HG03095 (cell line): ENCODE data around the gene SPTBN1.
A peak's percentile ranks its signal among the peaks of the same experiment; 100 is the strongest.
"Not testable (repeated sequence)": the region's sequence is repeated elsewhere in the genome, so short reads cannot be mapped to it uniquely, and the experiment has no call there.

ENCODE experiments used
- ATAC-seq: cut with Tn5 transposase; IDR thresholded peaks from one replicate; pipeline ENCODE4 v1.9.1; 2021; ENCODE audit warnings: moderate library complexity; ENCODE audit not compliant: unreplicated experiment

The SPTBN1 gene

GRCh38 chr2:54524226-54524991 is 68.3 kb downstream of the SPTBN1 start:
- ATAC-seq, result peak; percentile 72

- ATAC-seq, result no peak
Measured at GRCh38 chr2:54525321-54525720, 69.2 kb downstream of the SPTBN1 start.

DNA sequence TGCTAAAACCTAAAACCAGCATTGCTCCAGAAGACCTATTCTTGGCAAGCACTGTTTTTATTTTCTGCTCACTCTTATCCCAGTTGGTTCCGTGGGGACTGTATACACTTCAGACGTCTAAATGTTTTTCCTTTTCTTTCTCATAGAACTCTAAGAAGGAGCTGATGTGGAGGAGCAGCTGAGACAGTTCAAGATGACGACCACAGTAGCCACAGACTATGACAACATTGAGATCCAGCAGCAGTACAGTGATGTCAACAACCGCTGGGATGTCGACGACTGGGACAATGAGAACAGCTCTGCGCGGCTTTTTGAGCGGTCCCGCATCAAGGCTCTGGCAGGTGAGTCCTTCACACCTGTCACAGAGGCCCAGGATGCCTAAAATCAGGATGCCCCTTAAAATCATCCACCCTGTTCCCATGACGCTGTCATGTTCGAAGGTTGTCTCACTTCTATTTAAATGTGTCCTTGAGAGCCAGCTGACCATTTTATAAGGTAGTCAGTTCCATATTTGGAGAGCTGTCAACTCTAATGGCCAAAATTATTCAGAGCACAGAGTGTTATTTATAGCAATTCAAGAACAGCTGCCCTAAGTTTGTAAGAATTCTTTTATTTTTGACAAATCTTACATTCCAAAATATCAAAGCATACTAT is 70.2 kb downstream of the SPTBN1 start:
- no peak for ATAC-seq

- no peak for ATAC-seq
Measured at GRCh38 chr2:54528311-54528955, 72.3 kb downstream of the SPTBN1 start.

DNA sequence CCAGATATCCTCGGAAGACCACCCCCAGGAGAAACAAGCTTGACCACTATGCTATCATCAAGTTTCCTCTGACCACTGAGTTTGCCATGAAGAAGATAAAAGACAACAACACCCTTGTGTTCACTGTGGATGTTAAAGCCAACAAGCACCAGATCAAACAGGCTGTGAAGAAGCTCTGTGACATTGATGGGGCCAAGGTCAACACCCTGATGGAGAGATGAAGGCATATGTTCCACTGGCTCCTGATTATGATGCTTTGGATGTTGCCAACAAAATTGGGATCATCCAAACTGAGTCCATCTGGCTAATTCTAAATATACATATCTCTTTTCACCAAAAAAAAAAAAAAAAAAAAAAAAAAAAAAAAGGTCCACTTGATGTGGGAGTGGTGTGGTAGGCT is 73.4 kb downstream of the SPTBN1 start:
- ATAC-seq, result not testable (repeated sequence)

- ATAC-seq, result no peak
Measured at GRCh38 chr2:54529935-54530334, 73.8 kb downstream of the SPTBN1 start.

DNA sequence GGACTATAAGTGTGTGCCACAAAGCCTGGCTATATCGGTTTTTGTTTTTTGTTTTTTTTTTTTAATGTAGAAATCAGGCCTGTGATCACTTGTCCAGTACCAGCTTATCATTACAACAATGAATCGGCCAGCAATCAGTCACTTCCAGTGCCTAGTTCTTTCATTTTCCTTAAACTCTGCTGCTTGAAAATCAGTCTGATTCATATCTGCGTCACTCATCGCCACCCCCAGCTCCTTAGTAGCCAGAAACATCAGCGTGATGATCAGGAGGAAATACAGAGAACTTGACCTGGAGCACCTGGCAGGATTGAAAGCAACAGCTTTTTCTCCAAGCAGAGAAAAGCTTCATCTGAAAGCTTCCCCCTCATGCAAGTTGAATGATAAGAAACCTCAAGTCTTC is 75.4 kb downstream of the SPTBN1 start:
- ATAC-seq, result no peak

DNA sequence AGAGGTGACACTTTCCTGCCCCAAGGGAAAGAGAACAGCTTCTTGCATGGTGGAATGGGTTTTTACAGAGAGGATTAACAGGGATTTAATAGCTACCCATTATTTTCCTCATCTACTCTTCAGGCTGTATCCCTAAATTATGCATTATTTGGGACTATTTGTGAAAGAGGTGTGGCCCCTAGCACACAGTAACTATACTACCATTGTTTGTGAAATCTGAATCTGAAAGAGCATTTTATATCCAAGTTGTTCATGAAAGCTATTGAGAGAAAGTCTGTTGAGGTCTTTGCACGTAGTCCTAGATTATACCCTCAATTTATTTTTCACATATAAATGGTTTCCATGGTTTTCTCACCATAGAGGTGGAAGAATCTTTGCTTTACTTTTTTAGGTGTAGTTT is 78.1 kb downstream of the SPTBN1 start:
- ATAC-seq, result no peak

- no peak for ATAC-seq
Measured at GRCh38 chr2:54534625-54535024, 78.5 kb downstream of the SPTBN1 start.

DNA sequence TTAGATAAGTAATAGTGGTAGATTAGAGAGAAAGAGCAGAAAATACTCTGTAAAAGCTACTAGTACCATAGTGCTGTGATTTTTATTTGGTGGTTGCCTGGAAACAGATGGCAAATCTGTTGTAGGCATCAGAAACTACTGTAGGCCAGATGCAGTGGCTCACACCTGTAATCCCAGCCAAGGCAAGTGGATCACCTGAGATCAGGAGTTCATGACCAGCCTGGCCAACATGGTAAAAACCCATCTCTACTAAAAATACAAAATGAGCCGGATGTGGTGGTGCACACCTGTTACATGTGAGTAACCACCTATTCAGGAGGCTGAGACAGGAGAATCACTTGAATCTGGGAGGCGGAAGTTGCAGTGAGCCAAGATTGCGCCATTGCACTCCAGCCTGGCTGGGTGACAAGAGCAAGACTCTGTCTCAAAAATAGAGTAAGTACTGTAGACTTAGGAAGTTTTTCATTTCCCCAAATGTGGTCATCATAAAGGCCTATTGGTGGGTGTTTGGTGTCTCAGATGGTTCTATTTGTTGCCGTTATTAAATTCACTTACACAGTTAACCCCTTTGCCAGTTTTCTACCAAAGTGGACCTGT is 79.6 kb downstream of the SPTBN1 start:
- ATAC-seq, result no peak

GRCh38 chr2:54536720-54537119 is 80.6 kb downstream of the SPTBN1 start:
- ATAC-seq, result no peak

DNA sequence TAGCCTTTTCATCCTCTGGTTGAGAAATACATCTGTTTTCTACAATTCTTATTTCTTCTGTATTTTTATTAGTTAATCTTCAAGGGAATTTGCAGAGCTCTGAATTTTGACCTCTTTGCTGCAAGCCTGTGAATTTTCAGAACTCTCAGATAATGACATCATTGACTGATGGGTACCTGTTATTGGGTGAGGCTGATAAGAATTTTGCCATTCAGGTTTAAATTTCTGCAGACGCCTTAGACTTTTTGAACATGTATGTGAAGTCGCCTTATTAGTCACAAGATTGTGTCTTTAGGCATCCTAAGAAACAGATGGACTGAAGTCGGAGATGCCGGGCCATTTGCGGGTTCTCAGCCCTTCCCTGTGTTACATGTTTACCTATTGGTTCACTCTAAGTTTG is 82.4 kb downstream of the SPTBN1 start:
- ATAC-seq, result no peak

DNA sequence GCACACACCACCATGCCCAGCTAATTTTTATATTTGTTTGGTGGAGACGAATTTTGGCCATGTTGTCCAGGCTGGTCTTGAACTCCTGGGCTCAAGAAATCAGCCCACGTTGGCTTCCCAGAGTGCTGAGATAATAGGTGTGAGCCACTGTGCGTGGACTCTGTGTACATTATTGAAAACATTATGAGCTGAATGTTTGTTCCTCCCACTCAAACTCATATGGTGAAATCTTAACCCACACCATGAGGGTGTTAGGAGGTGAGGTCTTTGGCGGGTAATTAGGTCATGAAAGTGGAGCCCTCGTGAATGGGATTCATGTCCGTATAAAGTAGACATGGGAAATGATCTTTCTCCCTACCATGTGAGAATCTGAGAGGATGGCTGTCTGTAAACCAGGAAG is 83.6 kb downstream of the SPTBN1 start:
- ATAC-seq, result no peak

GRCh38 chr2:54540194-54540593 is 84.1 kb downstream of the SPTBN1 start:
- ATAC-seq, result no peak

- no peak for ATAC-seq
Measured at GRCh38 chr2:54541995-54542394, 85.9 kb downstream of the SPTBN1 start.

- ATAC-seq, result no peak
Measured at GRCh38 chr2:54543733-54544396, 87.7 kb downstream of the SPTBN1 start.

DNA sequence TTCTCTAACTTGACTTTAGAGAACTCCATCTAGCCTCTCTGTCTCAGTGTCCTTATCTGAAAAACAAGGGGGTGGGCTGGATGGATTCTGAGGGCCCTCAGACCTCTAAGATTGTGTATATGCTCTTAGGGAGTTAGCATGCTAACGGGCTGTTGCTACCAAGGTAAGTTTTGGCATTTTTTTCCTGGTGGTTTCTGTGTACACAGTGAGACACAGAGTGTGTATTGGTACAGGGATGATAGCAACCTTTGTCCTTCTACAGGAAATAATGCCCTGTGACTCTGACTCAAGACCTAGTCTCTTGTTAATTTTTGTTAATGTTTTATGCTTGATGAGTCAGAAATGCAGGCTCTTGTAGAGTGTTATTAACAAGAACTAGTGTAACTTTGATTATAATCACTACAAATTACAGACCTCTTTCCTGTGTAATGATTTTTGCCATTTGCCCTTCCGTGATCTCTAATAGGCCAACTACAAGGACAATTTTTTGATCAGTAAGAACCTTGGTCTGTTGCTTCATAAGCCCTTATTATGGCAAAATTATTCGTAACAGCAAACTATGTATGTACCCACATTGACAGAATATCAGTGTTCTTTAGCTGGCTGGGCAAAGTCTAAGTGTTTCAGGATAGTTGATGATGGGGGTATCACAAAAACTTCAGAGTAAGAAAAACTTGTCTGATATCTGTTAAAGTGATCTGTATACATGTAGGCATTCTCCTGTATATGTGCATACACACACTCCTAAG is 89.7 kb downstream of the SPTBN1 start:
- no peak for ATAC-seq

DNA sequence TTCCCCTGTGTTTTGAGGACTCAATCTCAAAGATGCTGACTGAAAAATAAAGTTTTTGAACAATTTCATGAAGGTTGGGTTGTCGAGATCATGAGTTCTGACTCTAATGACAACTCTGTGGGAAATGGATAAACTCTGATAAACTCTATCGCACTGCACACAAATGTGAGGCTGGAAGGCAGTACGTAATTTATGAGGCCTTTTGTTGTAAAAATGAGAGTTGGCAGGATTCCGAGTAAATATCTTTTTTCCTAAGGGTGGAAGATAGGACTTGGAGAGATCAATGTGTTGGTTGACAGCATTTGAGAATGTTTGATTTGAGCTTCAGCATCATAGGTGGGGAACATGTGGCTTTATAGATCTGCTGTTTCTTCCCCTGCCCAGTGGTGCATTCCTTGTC is 90.4 kb downstream of the SPTBN1 start:
- no peak for ATAC-seq

- peak; percentile 49 for ATAC-seq
Measured at GRCh38 chr2:54546923-54547720, 91.0 kb downstream of the SPTBN1 start.

- no peak for ATAC-seq
Measured at GRCh38 chr2:54549430-54549829, 93.3 kb downstream of the SPTBN1 start.
